Amygdala (tissue), 56 donors: ENCODE measurements around the gene TMPRSS13.

Experiments
- DNase-seq, 56 donors: peaks; one replicate each; lab custom pipeline; 2025; lab: John Stamatoyannopoulos, UW

Gene TMPRSS13

DNA sequence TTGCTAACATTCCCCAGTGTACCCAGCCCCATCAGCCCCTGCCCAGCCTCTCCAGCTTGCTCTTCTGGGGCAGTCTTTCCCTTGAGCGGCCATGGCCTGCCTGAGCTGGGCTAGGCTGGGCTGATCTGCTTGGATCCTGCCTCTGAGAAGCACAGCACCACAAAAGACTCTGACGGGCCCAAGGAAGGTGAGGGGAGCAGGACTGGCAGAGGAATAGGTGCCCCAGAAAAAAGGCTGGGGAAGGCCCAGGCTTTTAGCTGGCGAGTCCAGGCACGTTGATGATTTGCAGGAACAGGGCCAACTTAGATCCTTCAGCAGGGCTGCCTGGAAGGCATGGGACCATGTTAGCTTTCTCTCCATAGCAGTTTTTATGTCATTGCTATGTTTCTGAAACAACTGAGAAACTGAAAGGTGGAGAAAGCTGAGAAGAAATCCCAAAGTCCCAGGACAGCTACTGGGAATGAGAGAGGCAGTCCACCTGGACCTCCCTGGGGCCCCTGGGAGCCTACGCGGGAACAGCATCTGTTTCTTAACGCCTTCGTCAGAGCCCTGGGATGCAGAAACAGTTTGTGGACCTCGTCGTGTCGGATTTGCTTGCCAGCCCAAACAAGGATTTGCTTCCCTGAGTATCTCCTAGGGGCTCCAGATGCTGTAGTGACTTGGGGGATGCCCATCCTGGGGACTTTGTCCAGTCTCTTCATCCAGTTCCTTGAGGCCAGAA, 28.3 kb downstream of the TMPRSS13 start:
- DNase-seq, result no peak

DNA sequence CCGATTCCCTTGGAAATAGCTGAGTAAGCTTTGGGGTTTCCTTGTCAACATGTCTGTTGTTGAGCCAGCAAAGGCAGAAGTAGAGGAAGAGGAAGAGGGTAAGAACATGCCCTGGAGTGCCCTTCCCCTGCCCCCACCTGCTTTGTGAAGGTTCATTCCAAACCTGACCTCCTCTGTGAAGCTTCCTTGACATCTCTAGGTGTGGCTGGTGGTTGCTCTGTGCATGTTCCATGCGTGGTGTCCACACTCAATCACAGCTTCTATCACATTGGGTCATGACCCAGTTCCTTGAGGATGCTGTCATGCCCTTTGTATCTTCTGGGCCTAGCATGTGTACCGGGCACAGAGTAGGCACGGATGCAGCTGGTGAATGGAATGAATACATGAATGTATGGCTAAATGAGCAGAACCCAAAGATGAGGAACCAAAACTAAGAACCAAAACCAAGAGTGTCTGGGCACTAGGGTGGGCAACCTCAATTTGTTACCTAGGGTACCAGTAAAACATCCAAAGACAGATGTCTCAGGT, 29.0 kb downstream of the TMPRSS13 start:
- DNase-seq, result no peak

DNA sequence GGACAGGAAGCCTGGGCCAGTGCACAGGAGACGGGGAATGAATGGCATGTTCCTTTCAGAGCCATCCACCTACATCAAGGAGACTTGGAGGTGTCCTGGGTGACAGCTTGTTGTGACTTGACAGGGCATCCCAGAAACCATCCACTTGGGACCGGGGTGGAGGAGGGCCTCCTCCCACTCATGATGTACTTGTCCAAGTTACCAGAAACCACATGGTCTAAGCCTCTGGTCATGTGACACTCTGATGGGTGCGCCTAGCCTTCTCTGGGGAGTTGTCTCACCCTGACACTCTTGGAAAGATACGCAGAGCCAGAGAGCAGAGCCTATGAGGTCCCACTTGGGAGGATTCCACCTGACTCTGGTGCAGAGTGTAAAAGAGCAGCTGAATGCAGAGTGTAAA, 31.1 kb downstream of the TMPRSS13 start:
- no peak for DNase-seq

DNA sequence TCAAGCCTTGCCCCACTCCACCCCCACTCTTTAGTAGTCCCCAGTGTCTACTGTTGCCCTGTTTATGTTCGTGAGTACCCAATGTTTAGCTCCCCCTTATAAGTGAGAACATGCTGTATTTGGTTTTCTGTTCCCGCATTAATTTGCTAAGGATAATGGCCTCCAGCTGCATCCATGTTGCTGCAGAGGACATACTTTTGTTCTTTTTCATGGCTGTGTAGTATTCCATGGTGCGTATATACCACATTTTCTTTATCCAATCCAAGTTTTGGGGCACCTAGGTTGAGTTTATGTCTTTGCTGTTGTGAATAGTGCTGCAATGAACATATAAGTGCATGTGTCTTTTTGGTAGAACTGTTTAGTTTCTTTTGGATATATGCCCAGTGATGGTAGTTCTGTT, 36.6 kb downstream of the TMPRSS13 start:
- no peak for DNase-seq

DNA sequence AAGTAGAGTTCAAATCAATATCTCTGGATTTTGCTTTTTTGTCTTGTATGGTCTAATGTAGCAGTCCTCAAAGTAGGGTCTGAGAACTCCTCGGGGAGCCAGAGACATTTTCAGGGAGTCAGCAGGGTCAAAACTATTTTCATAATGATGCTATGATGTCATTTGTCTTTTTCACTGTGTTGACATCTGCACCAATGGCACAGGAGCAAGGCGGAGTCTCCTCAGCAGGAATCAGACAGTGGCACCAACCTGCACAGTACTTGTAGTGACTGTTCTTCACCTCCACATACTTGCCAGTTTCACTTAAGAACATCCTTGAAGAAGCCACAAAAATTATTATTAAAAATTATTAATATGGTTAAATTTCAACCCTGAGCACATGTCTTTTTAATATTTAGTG, 37.8 kb downstream of the TMPRSS13 start:
- DNase-seq, result no peak

DNA sequence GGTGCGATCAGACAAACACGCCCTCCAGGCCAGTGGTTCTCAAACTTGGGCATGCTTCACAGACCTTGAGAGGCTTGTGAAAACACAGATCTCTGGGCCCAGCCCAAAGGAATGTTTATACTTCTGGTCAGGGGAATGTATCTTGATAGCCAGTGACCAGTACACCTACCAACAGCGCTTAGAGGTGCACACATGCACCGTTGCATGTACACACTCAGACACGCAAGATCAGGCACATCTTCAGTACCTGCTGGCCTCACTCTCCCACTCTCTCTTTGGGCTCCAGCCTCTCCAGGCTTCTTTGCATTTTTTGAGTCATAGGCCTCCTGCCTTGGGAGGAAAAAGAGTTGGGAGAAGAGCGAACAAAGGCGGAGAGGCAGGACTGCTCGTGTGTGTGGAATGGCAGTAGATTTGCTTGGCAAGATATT, 41.0 kb downstream of the TMPRSS13 start:
- no peak for DNase-seq

DNA sequence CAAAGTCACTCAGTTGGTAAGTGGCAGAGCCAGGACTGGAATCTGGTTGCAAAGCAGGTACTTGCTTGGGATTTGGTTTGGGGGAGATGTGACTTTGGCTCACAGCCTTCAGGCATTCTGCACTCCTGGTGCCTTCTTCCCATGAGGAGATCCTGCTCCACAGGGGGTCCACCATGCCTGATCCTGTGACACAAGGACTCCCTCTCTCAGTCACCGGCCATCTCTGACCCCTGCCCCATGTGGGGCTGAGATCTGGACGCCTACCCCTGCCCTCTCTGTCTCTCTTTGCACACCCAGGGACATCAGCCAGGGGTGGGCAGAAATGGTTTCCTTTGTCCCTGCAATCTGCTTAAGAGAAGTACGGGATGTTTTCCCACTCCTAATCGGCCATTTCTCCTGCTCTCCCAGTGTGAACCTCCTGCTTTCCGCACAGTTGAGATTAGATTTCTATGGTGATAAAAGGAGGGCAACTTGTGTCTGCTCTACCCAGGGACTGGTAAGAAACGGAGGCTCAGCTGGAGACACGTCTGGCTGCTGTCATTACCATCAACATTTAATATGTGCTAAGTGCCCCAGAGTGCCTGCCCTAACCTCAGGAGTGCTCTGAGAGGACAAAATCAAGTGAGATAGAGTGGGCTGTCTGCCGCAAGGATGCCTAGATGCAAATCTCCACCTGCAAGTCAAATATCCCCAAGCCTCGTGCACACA, 41.6 kb downstream of the TMPRSS13 start:
- DNase-seq, result no peak

DNA sequence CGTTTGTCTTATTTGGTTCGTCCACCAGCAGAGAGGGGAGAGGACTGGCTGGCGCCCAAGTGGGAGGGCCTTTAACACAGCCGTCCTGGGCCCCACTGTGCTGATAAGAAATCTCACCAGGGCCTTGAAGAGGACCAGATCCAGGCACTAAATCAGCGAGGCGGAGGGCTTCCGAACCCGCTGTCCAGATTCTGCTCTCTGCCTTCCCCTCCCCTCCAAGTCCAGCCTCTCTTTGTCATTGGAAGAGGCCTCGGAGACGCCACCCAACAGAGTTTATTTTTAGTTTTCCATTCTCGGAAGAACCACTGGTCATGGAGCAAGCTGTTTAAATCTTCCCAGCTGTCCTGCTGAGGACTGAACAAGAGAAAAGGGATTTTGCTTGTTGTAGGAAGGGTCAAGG, 43.4 kb downstream of the TMPRSS13 start:
- DNase-seq, result no peak

DNA sequence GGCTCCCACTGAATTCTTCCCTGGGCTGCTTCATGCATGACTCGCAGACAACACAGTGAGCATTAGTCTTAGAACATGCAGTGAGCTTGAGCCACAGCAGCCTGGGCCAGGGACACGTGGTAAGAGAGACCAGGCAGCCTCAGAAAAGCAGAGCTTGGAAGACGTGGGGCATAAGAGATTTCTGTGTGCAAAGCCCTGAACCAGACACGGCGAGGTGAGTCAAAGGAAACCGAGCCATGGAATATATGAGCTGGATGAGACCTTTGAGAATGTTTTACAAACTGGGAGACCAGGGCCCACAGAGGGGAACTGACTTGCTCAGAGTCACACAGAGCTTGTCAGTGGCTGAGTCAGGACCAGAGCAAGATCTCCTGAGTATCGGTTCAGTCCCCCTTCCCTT, 44.2 kb downstream of the TMPRSS13 start:
- no peak for DNase-seq

DNA sequence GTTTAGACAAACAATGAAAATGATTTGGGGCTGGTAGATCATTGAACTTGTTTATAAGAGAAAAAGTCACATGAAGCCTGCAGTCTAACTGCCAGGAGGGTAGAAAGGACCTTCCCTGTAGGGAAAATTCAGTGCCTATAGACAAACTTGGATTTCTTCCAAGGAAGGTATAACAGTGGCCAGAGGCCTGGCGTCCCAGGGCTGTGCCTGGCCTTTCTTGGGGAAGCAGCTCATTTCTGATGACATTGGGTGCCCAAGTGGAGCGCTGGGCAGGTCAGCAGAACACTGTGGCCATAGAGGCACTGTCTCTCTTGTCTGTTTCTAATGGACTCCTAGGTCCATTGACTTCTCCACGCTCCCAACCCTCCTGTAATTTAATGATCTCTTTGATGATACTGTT, 46.1 kb downstream of the TMPRSS13 start:
- DNase-seq, result no peak

DNA sequence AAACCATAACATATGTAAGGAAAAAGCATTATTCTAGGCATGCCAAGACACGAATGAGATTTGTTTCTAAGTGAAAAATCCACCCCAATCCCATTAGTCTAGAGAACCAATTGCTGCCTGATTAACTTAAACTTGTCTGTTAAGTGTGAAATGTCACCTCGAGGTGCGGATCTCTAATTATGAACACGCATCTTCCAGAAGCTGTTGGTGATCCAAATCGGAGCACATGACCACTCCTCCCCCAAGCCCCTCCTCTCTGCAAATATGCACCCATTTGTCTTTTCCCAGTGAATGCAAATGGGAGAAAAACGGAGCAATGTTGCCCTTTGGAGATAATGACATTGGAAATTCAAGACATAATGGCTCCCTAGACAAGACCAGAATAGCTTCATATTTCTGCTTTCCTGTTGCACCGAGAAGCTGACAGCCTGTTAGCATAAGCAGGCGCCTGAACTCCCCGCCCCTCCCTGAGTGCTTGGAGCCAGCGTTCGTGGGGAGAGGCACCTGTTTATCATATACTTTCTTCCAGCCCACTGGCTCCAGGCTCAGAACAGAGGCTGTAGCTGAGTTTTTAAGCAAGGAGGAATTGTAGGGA, 46.8 kb downstream of the TMPRSS13 start:
- DNase-seq, result peak in 4 of 56 donors; percentile 21 to 51 (median 31)

DNA sequence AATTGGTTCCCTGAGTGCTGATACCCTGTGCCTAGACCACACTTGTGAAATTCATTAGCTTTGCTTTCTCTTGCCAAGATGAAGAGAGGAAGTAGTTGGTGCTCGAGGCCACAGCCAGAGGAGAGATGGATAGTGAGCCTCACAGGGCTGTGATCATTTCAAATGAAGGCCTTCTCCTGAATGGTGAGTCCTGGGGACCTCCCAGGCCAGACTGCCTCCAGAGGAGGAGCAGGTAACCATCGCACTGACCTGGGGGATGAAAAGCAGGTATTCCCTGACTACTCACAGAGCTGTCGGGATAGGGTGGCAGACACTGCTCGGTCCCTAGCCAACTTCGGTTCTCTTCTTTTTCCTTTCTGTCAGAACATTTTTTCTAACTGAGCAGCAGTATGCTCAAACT, 48.0 kb downstream of the TMPRSS13 start:
- no peak for DNase-seq

DNA sequence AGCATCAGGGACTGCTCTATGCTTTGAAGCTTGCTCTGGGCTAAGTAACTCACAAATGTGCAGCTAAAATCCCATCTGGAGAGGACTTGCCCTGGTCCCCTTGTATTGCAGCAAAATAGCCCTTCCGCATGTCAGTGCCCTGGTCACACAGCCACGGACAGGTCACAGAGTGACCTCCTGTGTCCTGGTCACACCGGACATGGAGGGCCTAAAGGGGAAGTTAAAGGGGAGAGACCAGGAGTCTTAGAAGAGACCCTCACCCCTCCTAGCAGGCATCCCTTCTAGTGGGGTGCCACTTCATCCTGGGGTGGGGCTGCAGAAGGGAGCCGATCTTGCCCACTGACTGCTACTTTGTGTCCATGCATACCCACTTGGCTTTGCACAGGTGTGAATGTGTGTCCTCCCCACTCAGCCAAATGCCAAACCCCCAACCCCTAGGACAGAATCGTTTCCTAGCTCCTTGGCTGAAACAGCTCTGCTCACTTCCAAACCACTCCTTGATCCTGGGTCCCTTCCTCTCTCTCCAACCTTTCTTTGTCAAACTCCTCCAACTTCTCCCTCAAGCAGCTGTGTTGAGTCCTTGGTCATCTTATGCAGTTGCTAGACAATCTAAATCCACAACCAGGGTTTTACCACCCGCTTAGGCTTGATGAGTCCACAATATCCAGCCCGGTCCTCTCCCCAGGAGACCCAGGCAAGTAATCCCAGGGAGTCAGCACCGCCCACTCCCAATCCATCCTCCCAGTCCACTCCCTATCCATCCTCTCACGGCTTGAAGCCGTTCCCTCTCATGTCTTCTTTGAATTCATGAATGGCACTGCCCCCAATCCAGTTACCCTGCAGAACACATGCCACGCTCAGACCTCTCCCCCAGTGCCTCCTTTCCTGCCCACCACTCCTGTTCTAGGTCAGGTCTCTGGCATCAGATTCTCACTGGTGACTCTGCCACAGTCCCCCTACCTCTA, 49.4 kb downstream of the TMPRSS13 start:
- DNase-seq, result no peak

DNA sequence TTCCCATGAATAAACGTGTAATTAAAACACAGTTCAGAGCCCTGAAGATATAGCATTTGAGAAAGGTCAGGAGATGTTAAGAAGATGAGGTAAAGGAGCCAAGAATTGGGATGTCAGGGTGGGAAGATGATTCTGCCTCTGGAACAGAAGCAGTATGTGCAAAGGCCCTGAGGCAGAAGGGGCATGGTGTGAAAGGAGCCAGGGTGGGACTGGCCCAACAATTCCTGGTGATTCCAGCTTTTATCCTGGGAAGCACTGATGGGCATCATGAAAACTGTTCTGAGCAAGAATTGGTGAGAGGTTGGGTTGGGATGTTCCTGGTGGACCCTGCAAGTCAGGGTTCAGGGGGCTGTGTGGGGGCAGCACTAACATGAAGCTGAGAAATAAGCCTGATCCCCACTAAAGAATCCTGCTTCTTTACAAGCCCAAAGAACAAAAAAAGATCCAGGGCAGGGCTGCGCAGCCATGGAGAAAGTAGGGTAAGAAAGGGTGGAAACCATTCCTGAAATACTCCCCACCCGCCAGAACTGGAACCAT, 50.2 kb downstream of the TMPRSS13 start:
- DNase-seq, result no peak

DNA sequence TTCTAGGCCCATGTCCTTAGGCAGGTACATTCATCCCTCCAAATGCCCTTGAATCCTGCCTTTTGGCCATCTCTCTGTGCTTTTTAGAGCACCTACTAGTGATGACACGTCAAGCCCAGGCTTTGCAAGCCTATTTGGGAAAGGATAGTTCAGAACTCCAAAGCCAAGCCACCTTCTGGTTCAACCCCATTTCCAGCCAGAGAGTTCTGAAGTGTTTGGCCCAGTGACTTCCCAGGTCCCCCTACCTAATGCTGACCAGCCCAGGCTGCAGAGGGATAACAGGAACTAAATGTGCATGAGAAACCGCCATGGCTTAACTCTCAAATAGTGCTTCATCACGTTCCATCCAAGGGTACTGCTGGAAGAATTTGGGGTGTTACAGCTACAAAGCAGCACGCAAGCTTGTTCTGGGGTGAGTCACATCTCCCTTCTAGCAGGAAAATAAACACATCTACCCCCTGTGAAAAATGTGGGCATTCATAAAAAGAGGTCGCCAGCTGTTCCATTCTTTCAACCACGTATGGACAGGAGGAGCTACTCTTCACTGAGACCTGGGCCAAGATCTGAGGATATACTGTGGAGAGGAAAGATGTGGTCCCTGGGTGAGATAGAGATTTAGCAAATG, 50.8 kb downstream of the TMPRSS13 start:
- no peak for DNase-seq

DNA sequence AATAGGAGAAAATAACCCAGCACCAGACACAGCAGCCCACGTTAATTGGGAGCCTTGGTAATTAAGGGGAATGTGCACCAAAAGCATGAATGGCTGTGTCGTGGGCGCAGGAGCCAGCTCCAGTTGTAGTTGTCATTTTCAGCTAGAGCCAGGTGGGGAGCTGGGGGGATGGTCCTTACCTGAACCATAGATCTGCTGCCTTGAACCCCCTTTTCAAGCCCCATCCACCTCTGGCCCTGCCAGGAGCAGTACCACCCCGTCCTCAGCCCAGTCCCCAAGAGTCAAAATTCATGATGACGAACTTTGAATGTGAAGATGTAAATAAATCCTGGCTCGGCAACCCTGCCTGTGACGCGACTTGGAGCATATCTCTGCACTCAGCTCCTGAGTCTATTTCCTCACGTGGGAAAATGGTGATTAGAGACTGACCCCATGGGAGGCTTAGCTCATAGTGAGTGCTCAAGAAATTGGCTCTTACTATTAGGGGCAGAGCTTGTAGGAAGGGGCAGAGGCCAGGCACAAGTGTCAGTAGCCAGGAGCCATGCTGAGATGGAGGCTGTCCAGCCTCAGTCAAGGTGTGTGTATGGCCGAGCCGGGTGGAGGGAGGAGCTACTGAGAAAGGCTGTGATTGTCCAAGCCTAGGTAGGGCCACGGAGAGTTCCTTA, 52.0 kb downstream of the TMPRSS13 start:
- DNase-seq, result peak in 1 of 56 donors; percentile 60

DNA sequence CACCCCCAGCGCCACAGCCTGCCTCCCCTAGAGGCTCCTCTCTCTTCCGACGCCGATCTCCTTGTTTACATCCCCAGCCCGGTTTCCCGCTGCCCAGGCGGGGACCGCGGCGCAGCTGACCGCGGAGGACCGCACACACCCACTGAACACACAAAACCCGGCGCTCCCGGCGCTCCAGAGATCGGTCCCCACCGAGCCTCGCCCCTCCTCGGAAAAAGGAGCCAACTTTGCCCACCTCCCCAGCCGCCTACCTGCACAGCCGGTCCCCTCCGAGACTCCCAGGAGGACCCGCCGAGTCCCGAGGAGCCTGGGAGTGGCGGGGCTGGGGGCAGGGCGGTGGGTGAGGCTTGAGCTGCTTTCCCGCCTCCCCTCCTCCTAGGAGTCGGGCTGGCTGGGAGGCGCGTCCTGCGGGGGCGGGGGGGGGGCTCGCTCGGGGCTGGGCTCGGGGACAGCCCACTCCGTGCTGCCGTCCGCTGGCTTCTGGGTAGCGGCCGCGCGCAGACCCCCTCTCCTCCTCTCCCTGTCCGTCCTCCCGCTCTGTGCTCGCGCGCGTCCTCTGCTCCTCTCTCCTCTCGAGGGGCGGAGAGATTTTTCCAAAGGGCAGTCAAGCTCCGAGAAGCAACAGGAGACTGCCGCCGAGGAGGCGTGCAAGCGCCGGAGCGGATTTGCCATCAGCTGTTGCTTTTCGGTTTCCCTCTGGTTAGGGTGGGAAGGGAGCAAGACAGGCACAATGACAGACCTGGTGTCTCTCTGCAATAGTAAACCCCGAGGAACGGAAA, 52.7 kb downstream of the TMPRSS13 start, which contains the start of gene FXYD6:
Gene FXYD6, minus strand, starts transcription at position 318 of the 779 bp plus-strand sequence. CDS start 33,882 bp downstream, outside the sequence.
- DNase-seq, result peak in 33 of 56 donors; percentile 20 to 74 (median 51)

DNA sequence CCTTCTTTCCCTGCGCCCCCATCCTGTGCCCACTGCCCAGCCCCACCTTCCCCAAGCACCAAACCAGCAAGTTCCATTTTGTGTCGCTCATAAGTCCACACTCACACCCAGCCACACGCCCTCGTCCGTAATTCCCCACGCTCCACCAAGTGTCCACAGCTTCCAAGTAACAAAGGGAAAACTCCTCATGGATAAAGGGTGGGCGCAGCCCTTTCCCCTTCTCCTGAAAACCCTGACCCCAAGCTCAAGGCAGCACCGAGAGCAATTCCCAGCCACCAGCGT, 53.2 kb downstream of the TMPRSS13 start:
- DNase-seq, result no peak
